ENCODE results near the gene CCDC30.

GRCh38 chr1:42430286-42431135 lies 32.6 kb upstream of the CCDC30 start:
- TF ChIP-seq, protein P1, sequence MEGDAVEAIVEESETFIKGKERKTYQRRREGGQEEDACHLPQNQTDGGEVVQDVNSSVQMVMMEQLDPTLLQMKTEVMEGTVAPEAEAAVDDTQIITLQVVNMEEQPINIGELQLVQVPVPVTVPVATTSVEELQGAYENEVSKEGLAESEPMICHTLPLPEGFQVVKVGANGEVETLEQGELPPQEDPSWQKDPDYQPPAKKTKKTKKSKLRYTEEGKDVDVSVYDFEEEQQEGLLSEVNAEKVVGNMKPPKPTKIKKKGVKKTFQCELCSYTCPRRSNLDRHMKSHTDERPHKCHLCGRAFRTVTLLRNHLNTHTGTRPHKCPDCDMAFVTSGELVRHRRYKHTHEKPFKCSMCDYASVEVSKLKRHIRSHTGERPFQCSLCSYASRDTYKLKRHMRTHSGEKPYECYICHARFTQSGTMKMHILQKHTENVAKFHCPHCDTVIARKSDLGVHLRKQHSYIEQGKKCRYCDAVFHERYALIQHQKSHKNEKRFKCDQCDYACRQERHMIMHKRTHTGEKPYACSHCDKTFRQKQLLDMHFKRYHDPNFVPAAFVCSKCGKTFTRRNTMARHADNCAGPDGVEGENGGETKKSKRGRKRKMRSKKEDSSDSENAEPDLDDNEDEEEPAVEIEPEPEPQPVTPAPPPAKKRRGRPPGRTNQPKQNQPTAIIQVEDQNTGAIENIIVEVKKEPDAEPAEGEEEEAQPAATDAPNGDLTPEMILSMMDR (IDR thresholded peaks at IDR 0.05) = no peak
- TF ChIP-seq POLR2A (IDR thresholded peaks at IDR 0.05) = no peak

All from uterus (tissue), 2 donors.